ENCODE measurements around the gene TBC1D22A. TPM values are rescaled to one million over a fixed set of nuclear protein-coding genes. Genes with fewer than 3 reads are reported as not detected.
"Not testable (repeated sequence)": the region's sequence is repeated elsewhere in the genome, so short reads cannot be mapped to it uniquely, and the experiment has no call there.

Gene TBC1D22A
- polyA plus RNA-seq, 3 donors, result 15.4 to 16.5 (median 15.9) TPM

- DNase-seq (ENCODE audit: low read depth in 3 of 3, low spot score in 2 of 3), result no peak
These were observed 46.9 kb downstream of the TBC1D22A start for GRCh38 chr22:46809153-46809885.

- DNase-seq (ENCODE audit: low read depth in 3 of 3, low spot score in 2 of 3), result no peak
These were observed 48.7 kb downstream of the TBC1D22A start for GRCh38 chr22:46810856-46811786.

GRCh38 chr22:46812034-46812605, 49.7 kb downstream of the TBC1D22A start:
- DNase-seq (ENCODE audit: low read depth in 3 of 3, low spot score in 2 of 3), result no peak

- DNase-seq (ENCODE audit: low read depth in 3 of 3, low spot score in 2 of 3), result no peak
These were observed 50.3 kb downstream of the TBC1D22A start for GRCh38 chr22:46812788-46813187.

- DNase-seq (ENCODE audit: low read depth in 3 of 3, low spot score in 2 of 3), result no peak
These were observed 51.6 kb downstream of the TBC1D22A start for GRCh38 chr22:46813816-46814597.

- no peak for DNase-seq (ENCODE audit: low read depth in 3 of 3, low spot score in 2 of 3)
These were observed 52.7 kb downstream of the TBC1D22A start for GRCh38 chr22:46815132-46815531.

GRCh38 chr22:46815559-46815895, 53.1 kb downstream of the TBC1D22A start:
- no peak for DNase-seq (ENCODE audit: low read depth in 3 of 3, low spot score in 2 of 3)

GRCh38 chr22:46815896-46816731, 53.7 kb downstream of the TBC1D22A start:
- no peak for DNase-seq (ENCODE audit: low read depth in 3 of 3, low spot score in 2 of 3)

GRCh38 chr22:46817390-46817789, 54.9 kb downstream of the TBC1D22A start:
- DNase-seq (ENCODE audit: low read depth in 3 of 3, low spot score in 2 of 3), result not testable (repeated sequence)

GRCh38 chr22:46823248-46823647, 60.8 kb downstream of the TBC1D22A start:
- DNase-seq (ENCODE audit: low read depth in 3 of 3, low spot score in 2 of 3), result no peak

GRCh38 chr22:46823654-46824053, 61.2 kb downstream of the TBC1D22A start:
- no peak for DNase-seq (ENCODE audit: low read depth in 3 of 3, low spot score in 2 of 3)

GRCh38 chr22:46824344-46824909, 62.0 kb downstream of the TBC1D22A start:
- no peak for DNase-seq (ENCODE audit: low read depth in 3 of 3, low spot score in 2 of 3)

- no peak for DNase-seq (ENCODE audit: low read depth in 3 of 3, low spot score in 2 of 3)
These were observed 62.6 kb downstream of the TBC1D22A start for GRCh38 chr22:46824980-46825544.

- no peak for DNase-seq (ENCODE audit: low read depth in 3 of 3, low spot score in 2 of 3)
These were observed 64.1 kb downstream of the TBC1D22A start for GRCh38 chr22:46826438-46827135.

GRCh38 chr22:46827136-46827780, 64.8 kb downstream of the TBC1D22A start:
- DNase-seq (ENCODE audit: low read depth in 3 of 3, low spot score in 2 of 3), result no peak

- no peak for DNase-seq (ENCODE audit: low read depth in 3 of 3, low spot score in 2 of 3)
These were observed 65.3 kb downstream of the TBC1D22A start for GRCh38 chr22:46827781-46828180.

- no peak for DNase-seq (ENCODE audit: low read depth in 3 of 3, low spot score in 2 of 3)
These were observed 66.0 kb downstream of the TBC1D22A start for GRCh38 chr22:46828323-46828900.

Measured in right renal cortex interstitium (tissue), 3 donors.